HEK293 (cell line): ENCODE measurements around the gene CALML4.
A peak's percentile ranks its signal among the peaks of the same experiment; 100 is the strongest.

Experiments used
- CTCF ChIA-PET: fragments of 350-600 bp; formaldehyde crosslinking; extraction: SDS; loops from one replicate; lab custom pipeline; 2021; ENCODE audit warnings: antibody characterized with exemption; lab: Yijun Ruan, JAX
- POLR2A ChIA-PET: fragments of 300-600 bp; formaldehyde crosslinking; extraction: SDS; loops from one replicate; lab custom pipeline; 2020; ENCODE audit warnings: antibody characterized with exemption, inconsistent platforms; lab: Yijun Ruan, JAX
- H3K27ac ChIP-seq: fragments of 200-500 bp; sonication (Bioruptor generic); 2 replicates; pipeline ENCODE4 v1.5.1; 2014; ENCODE audit warnings: low read depth, low read length, control low read depth, inconsistent platforms; ENCODE audit errors: extremely low read depth
- H3K36me3 ChIP-seq, 2 experiments: fragments of 200-500 bp in 1 of 2; sonication (Bioruptor generic) in 1 of 2; 1 replicate in 1 of 2; 2 replicates in 1 of 2; pipeline ENCODE4 v1.5.1; 2014 to 2017; ENCODE audit warnings: inconsistent platforms in 2 of 2, low read length in 2 of 2; ENCODE audit not compliant: control insufficient read depth in 2 of 2, insufficient read depth in 1 of 2
- H3K4me1 ChIP-seq: fragments of 200-500 bp; sonication (Bioruptor generic); 2 replicates; pipeline ENCODE4 v1.5.1; 2014; ENCODE audit warnings: mild to moderate bottlenecking, low read length, inconsistent platforms; ENCODE audit not compliant: control insufficient read depth, insufficient read depth
- H3K4me3 ChIP-seq: 2 replicates; pipeline ENCODE4 v1.5.1; 2011; ENCODE audit warnings: low read depth, mild to moderate bottlenecking, control low read depth, low read length, moderate library complexity
- H3K9me3 ChIP-seq: fragments of 200-500 bp; sonication (Bioruptor generic); 2 replicates; pipeline ENCODE4 v1.5.1; 2014; ENCODE audit warnings: low read depth, low read length, inconsistent platforms; ENCODE audit not compliant: control insufficient read depth, insufficient read depth
- BCL11A ChIP-seq: fragments of 450-650 bp; formaldehyde crosslinking; IDR thresholded peaks from 2 replicates; pipeline ENCODE4 v1.5.1; 2016; ENCODE audit warnings: low read depth, missing biosample characterization, missing genetic modification characterization
- GLIS1 ChIP-seq: fragments of 450-650 bp; formaldehyde crosslinking; IDR thresholded peaks from 2 replicates; pipeline ENCODE4 v1.5.1; 2016; ENCODE audit warnings: missing biosample characterization, missing genetic modification characterization
- KLF16 ChIP-seq: fragments of 450-650 bp; formaldehyde crosslinking; IDR thresholded peaks from 2 replicates; pipeline ENCODE4 v1.5.1; 2017; ENCODE audit warnings: missing biosample characterization, missing genetic modification characterization
- SP2 ChIP-seq: fragments of 450-650 bp; formaldehyde crosslinking; IDR thresholded peaks from 2 replicates; pipeline ENCODE4 v1.5.1; 2016; ENCODE audit warnings: missing biosample characterization, missing genetic modification characterization
- SP7 ChIP-seq: fragments of 450-650 bp; formaldehyde crosslinking; IDR thresholded peaks from 2 replicates; pipeline ENCODE4 v1.5.1; 2016; ENCODE audit warnings: missing biosample characterization, missing genetic modification characterization
- ZBTB17 ChIP-seq: fragments of 450-650 bp; formaldehyde crosslinking; IDR thresholded peaks from 2 replicates; pipeline ENCODE4 v1.5.1; 2016; ENCODE audit warnings: missing biosample characterization, missing genetic modification characterization
- ZBTB48 ChIP-seq: fragments of 450-650 bp; formaldehyde crosslinking; IDR thresholded peaks from 2 replicates; pipeline ENCODE4 v1.5.1; 2016; ENCODE audit warnings: missing biosample characterization, missing genetic modification characterization
- ZEB2 ChIP-seq: fragments of 450-650 bp; formaldehyde crosslinking; IDR thresholded peaks from 2 replicates; pipeline ENCODE4 v1.5.1; 2016; ENCODE audit warnings: missing biosample characterization, missing genetic modification characterization
- ZFP3 ChIP-seq: fragments of 450-650 bp; formaldehyde crosslinking; IDR thresholded peaks from 2 replicates; pipeline ENCODE4 v1.5.1; 2016; ENCODE audit warnings: low read depth, missing biosample characterization, missing genetic modification characterization
- ZIC2 ChIP-seq: fragments of 450-650 bp; formaldehyde crosslinking; IDR thresholded peaks from 2 replicates; pipeline ENCODE4 v1.5.1; 2016; ENCODE audit warnings: missing biosample characterization, missing genetic modification characterization
- ZNF121 ChIP-seq: fragments of 450-650 bp; formaldehyde crosslinking; IDR thresholded peaks from 2 replicates; pipeline ENCODE4 v1.5.1; 2016; ENCODE audit warnings: missing biosample characterization, missing genetic modification characterization
- ZNF248 ChIP-seq: fragments of 450-650 bp; formaldehyde crosslinking; IDR thresholded peaks from 2 replicates; pipeline ENCODE4 v1.5.1; 2017; ENCODE audit warnings: missing biosample characterization, missing genetic modification characterization
- ZNF274 ChIP-seq, 2 experiments: fragments of 200-500 bp in 1 of 2; fragments of 450-650 bp in 1 of 2; sonication (Bioruptor generic) in 1 of 2; formaldehyde crosslinking in 1 of 2; IDR thresholded peaks; 2 replicates each; pipeline versions ENCODE4 v1.5.1 to v1.6.1; 2014 to 2016; ENCODE audit warnings: borderline replicate concordance in 1 of 2, inconsistent platforms in 1 of 2, low read length in 1 of 2, missing biosample characterization in 1 of 2, missing genetic modification characterization in 1 of 2
- ZNF510 ChIP-seq: fragments of 450-650 bp; formaldehyde crosslinking; IDR thresholded peaks from 2 replicates; pipeline ENCODE4 v1.5.1; 2018; ENCODE audit warnings: mild to moderate bottlenecking, missing genetic modification characterization, missing biosample characterization; ENCODE audit not compliant: insufficient replicate concordance
- ZNF561 ChIP-seq: fragments of 450-650 bp; IDR thresholded peaks from 2 replicates; pipeline ENCODE4 v1.5.1; 2018; ENCODE audit warnings: missing biosample characterization, missing genetic modification characterization, borderline replicate concordance
- ZNF600 ChIP-seq: fragments of 450-650 bp; formaldehyde crosslinking; IDR thresholded peaks from 2 replicates; pipeline ENCODE4 v1.5.1; 2016; ENCODE audit warnings: missing biosample characterization, missing genetic modification characterization
- ZNF830 ChIP-seq: fragments of 450-650 bp; IDR thresholded peaks from 2 replicates; pipeline ENCODE4 v1.5.0; 2018; ENCODE audit warnings: missing biosample characterization, missing genetic modification characterization, low read depth, mild to moderate bottlenecking, moderate library complexity
- ZXDB ChIP-seq: fragments of 450-650 bp; formaldehyde crosslinking; IDR thresholded peaks from 2 replicates; pipeline ENCODE4 v1.5.1; 2016; ENCODE audit warnings: missing biosample characterization, missing genetic modification characterization
- TF ChIP-seq, protein P1 (sequence below): fragments of 450-650 bp; formaldehyde crosslinking; IDR thresholded peaks from 2 replicates; pipeline ENCODE4 v1.5.1; 2016; ENCODE audit warnings: missing biosample characterization, missing genetic modification characterization
- TF ChIP-seq, protein P2 (sequence below): fragments of 450-650 bp; formaldehyde crosslinking; IDR thresholded peaks from 2 replicates; pipeline ENCODE4 v1.5.1; 2016; ENCODE audit warnings: missing biosample characterization, missing genetic modification characterization
- TF ChIP-seq, protein P3 (sequence below): fragments of 450-650 bp; formaldehyde crosslinking; IDR thresholded peaks from 2 replicates; pipeline ENCODE4 v1.5.1; 2016; ENCODE audit warnings: missing biosample characterization, missing genetic modification characterization
- TF ChIP-seq, protein P4 (sequence below): fragments of 450-650 bp; formaldehyde crosslinking; optimal IDR thresholded peaks from 2 replicates; pipeline ENCODE3; 2016; ENCODE audit warnings: missing biosample characterization, mild to moderate bottlenecking, missing genetic modification characterization
- TF ChIP-seq, protein P5 (sequence below): fragments of 450-650 bp; formaldehyde crosslinking; IDR thresholded peaks from 2 replicates; pipeline ENCODE4 v1.5.1; 2016; ENCODE audit warnings: missing biosample characterization, missing genetic modification characterization
- TF ChIP-seq, protein P6 (sequence below): fragments of 450-650 bp; IDR thresholded peaks from 2 replicates; pipeline ENCODE4 v1.5.1; 2018; ENCODE audit warnings: missing biosample characterization, mild to moderate bottlenecking, missing genetic modification characterization
- TF ChIP-seq, protein P7 (sequence below): fragments of 450-650 bp; formaldehyde crosslinking; IDR thresholded peaks from 2 replicates; pipeline ENCODE4 v1.5.1; 2016; ENCODE audit warnings: missing biosample characterization, missing genetic modification characterization

CALML4 gene

DNA sequence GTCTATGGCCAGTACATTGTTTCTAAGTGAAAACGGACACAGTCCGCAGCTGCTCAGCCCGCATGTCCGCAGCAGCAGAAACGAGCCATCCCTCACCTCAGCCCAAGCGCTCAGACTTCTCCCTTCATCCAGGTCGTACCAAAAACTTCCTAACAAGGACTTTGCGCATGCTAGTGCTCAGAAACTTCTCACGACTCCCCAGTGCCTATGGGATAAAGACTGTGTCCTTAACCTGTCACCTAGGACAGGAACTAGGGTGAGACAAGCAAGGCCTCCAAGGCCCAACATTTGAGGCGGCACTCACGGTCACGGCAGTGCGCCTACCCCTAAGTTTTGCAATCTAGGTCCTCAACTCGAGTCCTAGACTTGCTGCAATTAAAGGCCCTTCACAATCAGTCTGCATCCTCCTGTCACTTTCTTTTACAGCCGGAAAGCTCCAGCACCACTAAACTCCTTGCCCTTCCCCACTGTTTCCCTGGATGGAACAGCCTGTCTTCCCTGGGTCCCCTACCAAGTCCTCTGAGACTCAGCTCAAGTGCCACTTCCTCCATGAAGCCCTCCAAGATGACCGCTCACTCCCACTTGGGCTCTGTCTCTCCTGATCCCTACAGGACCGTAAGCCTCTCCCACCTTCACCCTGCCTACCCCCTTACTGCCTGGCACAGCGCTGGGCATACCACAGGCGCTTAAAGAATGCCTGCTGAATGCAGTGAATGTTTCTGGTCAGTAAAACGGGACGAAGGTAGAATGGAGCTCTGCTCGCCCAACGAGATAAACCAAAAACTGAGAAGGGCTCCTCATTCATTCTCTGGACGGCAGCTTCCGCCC, 23.2 kb upstream of the CALML4 start (continued):
- TF ChIP-seq, protein P1, sequence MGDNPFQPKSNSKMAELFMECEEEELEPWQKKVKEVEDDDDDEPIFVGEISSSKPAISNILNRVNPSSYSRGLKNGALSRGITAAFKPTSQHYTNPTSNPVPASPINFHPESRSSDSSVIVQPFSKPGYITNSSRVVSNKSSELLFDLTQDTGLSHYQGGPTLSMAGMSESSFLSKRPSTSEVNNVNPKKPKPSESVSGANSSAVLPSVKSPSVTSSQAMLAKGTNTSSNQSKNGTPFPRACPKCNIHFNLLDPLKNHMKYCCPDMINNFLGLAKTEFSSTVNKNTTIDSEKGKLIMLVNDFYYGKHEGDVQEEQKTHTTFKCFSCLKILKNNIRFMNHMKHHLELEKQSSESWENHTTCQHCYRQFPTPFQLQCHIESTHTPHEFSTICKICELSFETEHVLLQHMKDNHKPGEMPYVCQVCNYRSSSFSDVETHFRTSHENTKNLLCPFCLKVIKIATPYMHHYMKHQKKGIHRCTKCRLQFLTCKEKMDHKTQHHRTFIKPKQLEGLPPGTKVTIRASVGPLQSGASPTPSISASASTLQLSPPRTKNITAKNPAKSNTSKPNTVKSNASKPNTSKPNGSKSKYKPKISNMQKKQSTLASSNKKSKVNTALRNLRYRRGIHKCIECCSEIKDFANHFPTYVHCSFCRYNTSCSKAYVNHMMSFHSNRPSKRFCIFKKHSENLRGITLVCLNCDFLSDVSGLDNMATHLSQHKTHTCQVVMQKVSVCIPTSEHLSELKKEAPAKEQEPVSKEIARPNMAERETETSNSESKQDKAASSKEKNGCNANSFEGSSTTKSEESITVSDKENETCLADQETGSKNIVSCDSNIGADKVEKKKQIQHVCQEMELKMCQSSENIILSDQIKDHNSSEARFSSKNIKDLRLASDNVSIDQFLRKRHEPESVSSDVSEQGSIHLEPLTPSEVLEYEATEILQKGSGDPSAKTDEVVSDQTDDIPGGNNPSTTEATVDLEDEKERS (tag by site-specific recombination) = peak; percentile 61; the same call in 1 of the 2 replicates
- TF ChIP-seq, protein P2, sequence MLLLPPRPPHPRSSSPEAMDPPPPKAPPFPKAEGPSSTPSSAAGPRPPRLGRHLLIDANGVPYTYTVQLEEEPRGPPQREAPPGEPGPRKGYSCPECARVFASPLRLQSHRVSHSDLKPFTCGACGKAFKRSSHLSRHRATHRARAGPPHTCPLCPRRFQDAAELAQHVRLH (tag by site-specific recombination) = peak; percentile 94
- TF ChIP-seq ZXDB (tag by site-specific recombination) = 0 out of 2 replicates have a peak, but pooled peaks have one; percentile 11
- no peak for TF ChIP-seq ZNF248
- TF ChIP-seq, protein P3, sequence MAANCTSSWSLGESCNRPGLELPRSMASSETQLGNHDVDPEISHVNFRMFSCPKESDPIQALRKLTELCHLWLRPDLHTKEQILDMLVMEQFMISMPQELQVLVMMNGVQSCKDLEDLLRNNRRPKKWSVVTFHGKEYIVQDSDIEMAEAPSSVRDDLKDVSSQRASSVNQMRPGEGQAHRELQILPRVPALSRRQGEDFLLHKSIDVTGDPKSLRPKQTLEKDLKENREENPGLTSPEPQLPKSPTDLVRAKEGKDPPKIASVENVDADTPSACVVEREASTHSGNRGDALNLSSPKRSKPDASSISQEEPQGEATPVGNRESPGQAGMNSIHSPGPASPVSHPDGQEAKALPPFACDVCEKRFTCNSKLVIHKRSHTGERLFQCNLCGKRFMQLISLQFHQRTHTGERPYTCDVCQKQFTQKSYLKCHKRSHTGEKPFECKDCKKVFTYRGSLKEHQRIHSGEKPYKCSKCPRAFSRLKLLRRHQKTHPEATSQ (tag by site-specific recombination) = peak; percentile 97
- TF ChIP-seq GLIS1 (tag by site-specific recombination) = no peak
- TF ChIP-seq ZBTB17 (tag by site-specific recombination) = peak; percentile 23; the same call in 1 of the 2 replicates
- no peak for TF ChIP-seq ZNF121
- 0 out of 2 replicates have a peak, but pooled peaks have one; percentile 55 for TF ChIP-seq KLF16 (tag by site-specific recombination)
- TF ChIP-seq SP7 (tag by site-specific recombination) = peak; percentile 33; the same call in 1 of the 2 replicates
- peak; percentile 27; the same call in 1 of the 2 replicates for TF ChIP-seq ZBTB48 (tag by site-specific recombination)
- TF ChIP-seq, protein P4, sequence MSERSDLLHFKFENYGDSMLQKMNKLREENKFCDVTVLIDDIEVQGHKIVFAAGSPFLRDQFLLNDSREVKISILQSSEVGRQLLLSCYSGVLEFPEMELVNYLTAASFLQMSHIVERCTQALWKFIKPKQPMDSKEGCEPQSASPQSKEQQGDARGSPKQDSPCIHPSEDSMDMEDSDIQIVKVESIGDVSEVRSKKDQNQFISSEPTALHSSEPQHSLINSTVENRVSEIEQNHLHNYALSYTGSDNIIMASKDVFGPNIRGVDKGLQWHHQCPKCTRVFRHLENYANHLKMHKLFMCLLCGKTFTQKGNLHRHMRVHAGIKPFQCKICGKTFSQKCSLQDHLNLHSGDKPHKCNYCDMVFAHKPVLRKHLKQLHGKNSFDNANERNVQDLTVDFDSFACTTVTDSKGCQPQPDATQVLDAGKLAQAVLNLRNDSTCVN (tag by site-specific recombination) = no peak
- TF ChIP-seq ZNF274 (IDR thresholded peaks at IDR 0.05; ENCODE audit: low read length) = no peak
- TF ChIP-seq ZNF274 (tag by site-specific recombination; IDR thresholded peaks at IDR 0.05; ENCODE audit: borderline replicate concordance) = no peak
- TF ChIP-seq ZNF600 (tag by site-specific recombination) = peak; percentile 45; the same call in 1 of the 2 replicates
- no peak for TF ChIP-seq SP2 (tag by site-specific recombination)
- TF ChIP-seq ZFP3 = no peak
- TF ChIP-seq, protein P5, sequence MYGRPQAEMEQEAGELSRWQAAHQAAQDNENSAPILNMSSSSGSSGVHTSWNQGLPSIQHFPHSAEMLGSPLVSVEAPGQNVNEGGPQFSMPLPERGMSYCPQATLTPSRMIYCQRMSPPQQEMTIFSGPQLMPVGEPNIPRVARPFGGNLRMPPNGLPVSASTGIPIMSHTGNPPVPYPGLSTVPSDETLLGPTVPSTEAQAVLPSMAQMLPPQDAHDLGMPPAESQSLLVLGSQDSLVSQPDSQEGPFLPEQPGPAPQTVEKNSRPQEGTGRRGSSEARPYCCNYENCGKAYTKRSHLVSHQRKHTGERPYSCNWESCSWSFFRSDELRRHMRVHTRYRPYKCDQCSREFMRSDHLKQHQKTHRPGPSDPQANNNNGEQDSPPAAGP (tag by site-specific recombination) = peak; percentile 41

DNA sequence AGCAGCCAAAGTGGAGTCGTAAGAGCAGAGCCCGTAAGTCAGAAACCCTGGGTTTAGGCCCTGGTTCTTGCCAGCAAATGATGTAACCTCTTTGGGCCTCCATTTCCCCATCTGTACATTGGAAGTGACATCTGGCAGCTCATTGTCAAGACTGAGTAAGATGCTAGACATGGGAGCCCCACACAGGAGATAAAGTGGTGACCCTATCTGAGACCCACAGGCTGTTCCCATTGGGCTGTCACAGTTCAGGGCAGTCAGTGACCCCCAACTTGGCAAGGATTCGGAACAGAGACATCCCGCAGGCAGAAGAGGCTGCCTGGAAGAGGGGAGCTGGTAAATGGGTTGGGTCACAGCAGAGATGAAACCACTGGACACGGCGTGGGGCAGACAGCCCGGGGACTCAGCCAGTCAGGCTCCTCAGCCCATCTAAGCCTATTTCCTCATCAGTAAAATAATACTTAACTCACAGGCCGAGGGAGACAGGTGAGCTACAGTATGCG, 22.6 kb upstream of the CALML4 start:
- no peaks in the 10 kb centered on the region for H3K9me3 ChIP-seq
- peaks cover 4 to 6% of the 10 kb centered on the region in 2 experiments; a peak in 2 of 3 replicates for H3K36me3 ChIP-seq
- H3K4me3 ChIP-seq = no peak overlapping the region
- ChIA-PET CTCF (interaction anchor here (1.0 to 1.4 kb wide), 3 partner anchors 25 to 364 kb away, joined by 3 to 4 read pairs (median 3); no protein-coding TSS in a partner anchor), POLR2A (interaction anchor here (0.5 to 0.8 kb wide), 2 partner anchors 50 to 254 kb away, joined by 3 to 5 read pairs; partner anchors contain the start of gene FEM1B)
- H3K4me1 ChIP-seq = peaks cover 4% of the 10 kb centered on the region; the same call in 1 of the 2 replicates
- no peak overlapping the region; the same call in 1 of the 2 replicates for H3K27ac ChIP-seq
- TF ChIP-seq ZNF510 (tag by site-specific recombination) (no peak), ZIC2 (tag by site-specific recombination) (peak; percentile 34; the same call in 1 of the 2 replicates), ZEB2 (tag by site-specific recombination) (no peak), ZNF561 (tag by site-specific recombination) (no peak), ZNF830 (tag by site-specific recombination) (no peak), BCL11A (tag by site-specific recombination) (no peak)
- TF ChIP-seq, protein P6, sequence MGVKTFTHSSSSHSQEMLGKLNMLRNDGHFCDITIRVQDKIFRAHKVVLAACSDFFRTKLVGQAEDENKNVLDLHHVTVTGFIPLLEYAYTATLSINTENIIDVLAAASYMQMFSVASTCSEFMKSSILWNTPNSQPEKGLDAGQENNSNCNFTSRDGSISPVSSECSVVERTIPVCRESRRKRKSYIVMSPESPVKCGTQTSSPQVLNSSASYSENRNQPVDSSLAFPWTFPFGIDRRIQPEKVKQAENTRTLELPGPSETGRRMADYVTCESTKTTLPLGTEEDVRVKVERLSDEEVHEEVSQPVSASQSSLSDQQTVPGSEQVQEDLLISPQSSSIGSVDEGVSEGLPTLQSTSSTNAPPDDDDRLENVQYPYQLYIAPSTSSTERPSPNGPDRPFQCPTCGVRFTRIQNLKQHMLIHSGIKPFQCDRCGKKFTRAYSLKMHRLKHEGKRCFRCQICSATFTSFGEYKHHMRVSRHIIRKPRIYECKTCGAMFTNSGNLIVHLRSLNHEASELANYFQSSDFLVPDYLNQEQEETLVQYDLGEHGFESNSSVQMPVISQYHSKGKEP (tag by site-specific recombination) = no peak
- TF ChIP-seq, protein P7, sequence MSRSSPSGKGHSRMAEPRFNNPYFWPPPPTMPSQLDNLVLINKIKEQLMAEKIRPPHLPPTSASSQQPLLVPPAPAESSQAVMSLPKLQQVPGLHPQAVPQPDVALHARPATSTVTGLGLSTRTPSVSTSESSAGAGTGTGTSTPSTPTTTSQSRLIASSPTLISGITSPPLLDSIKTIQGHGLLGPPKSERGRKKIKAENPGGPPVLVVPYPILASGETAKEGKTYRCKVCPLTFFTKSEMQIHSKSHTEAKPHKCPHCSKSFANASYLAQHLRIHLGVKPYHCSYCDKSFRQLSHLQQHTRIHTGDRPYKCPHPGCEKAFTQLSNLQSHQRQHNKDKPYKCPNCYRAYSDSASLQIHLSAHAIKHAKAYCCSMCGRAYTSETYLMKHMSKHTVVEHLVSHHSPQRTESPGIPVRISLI (tag by site-specific recombination) = no peak
